ENCODE measurements around the gene CSNK1A1.

Gene CSNK1A1

DNA sequence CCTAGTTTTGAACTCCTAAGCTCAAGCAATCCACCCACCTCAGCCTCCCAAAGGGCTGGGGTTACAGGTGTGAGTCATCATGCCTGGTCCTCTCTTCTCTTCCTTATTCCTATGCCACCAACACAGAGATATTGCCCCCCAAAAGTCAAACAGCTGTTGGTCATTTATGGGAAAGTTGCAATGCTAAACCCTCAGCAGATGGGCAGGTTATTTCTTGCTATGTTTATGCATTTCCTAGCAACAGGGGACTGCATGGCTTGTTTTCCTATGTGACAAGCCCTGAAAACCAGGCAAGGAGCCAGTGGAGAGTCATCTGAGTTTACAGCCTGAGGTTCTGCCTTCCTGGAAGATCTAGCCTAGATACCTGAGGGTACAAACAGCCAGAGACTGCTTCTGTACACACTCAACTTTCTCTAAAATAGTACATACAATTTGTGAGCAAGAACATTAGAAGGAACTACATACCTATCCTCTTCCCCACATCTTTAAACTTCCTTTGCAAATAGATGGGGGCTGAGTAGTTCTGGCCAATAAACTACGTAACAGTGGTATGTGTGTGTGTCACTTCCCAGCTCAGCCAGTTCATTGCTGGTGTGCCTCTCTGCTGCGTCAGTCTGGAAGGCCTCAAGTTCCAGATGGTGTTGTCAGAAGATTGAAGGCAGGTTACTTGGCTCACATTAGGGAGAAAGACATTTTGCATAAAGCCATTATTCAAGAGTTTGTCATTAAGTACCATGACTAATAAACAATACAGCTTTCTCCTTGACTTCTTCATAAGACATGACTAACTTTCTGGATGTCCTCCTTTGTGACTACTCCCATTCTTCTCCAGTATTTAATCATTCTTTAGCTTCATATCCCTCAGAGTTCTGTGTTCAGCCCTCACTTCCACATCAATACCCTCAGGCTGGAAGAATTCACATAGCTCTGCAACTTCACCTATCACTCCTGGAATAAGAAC lies 65.3 kb downstream of the CSNK1A1 start:
- TF ChIP-seq CTCF (IDR thresholded peaks at IDR 0.05; ENCODE audit: insufficient read depth, low read length, poor library complexity, severe bottlenecking): no peak
- Histone ChIP-seq H3K27me3 (replicated peaks; ENCODE audit: control insufficient read depth, insufficient read depth, low read length) (no peaks in the 10 kb centered on the region; the same call in 1 of the 2 replicates), H3K36me3 (ENCODE audit: control insufficient read depth, insufficient read depth, low read length) (no peaks in the 10 kb centered on the region), H3K4me3 (replicated peaks; ENCODE audit: low read depth, low read length) (no peak overlapping the region)
- no peak for DNase-seq (ENCODE audit: extremely low read depth, insufficient read length)

DNA sequence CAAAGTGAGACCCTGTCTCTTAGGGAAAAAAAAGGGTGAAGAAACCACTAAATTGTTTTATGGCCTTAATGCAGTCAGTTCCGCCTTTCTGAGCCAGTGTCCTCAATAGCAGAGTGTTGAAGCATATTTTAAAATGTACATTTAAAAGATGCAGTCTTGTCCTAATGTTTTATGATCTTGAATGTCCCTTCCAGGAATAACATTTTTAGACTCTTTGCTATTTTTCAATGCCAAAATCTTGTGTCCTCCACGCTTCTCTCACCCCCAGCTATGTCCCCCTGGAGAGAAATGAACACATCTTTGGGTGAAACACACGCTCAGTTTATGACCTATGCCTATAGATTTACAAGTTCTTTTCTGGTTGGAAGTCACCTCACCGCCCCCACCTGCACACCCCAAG lies 69.8 kb downstream of the CSNK1A1 start:
- no peak for TF ChIP-seq CTCF (IDR thresholded peaks at IDR 0.05; ENCODE audit: insufficient read depth, low read length, poor library complexity, severe bottlenecking)
- no peaks in the 10 kb centered on the region for H3K36me3 ChIP-seq (ENCODE audit: control insufficient read depth, insufficient read depth, low read length)
- DNase-seq (ENCODE audit: extremely low read depth, insufficient read length): no peak
- no peaks in the 10 kb centered on the region; the same call in 1 of the 2 replicates for H3K27me3 ChIP-seq (replicated peaks; ENCODE audit: control insufficient read depth, insufficient read depth, low read length)
- no peak overlapping the region for H3K4me3 ChIP-seq (replicated peaks; ENCODE audit: low read depth, low read length)

- TF ChIP-seq CTCF (IDR thresholded peaks at IDR 0.05; ENCODE audit: insufficient read depth, low read length, poor library complexity, severe bottlenecking): no peak
- H3K4me3 ChIP-seq (replicated peaks; ENCODE audit: low read depth, low read length): no peak overlapping the region
These were observed 72.5 kb downstream of the CSNK1A1 start for GRCh38 chr5:149478761-149479160.

GRCh38 chr5:149475777-149476176 lies 75.5 kb downstream of the CSNK1A1 start:
- Histone ChIP-seq H3K27me3 (replicated peaks; ENCODE audit: control insufficient read depth, insufficient read depth, low read length) (no peaks in the 10 kb centered on the region; the same call in 1 of the 2 replicates), H3K36me3 (ENCODE audit: control insufficient read depth, insufficient read depth, low read length) (no peaks in the 10 kb centered on the region), H3K4me3 (replicated peaks; ENCODE audit: low read depth, low read length) (no peak overlapping the region)
- TF ChIP-seq CTCF (IDR thresholded peaks at IDR 0.05; ENCODE audit: insufficient read depth, low read length, poor library complexity, severe bottlenecking): no peak
- no peak for DNase-seq (ENCODE audit: extremely low read depth, insufficient read length)

More at GRCh38 chr5:149478761-149479160, 72.5 kb downstream of the CSNK1A1 start:
- no peak for DNase-seq (ENCODE audit: extremely low read depth, insufficient read length)
- Histone ChIP-seq H3K36me3 (ENCODE audit: control insufficient read depth, insufficient read depth, low read length) (no peaks in the 10 kb centered on the region), H3K27me3 (replicated peaks; ENCODE audit: control insufficient read depth, insufficient read depth, low read length) (no peaks in the 10 kb centered on the region; the same call in 1 of the 2 replicates)

- DNase-seq (ENCODE audit: extremely low read depth, insufficient read length): no peak
- no peak for TF ChIP-seq CTCF (IDR thresholded peaks at IDR 0.05; ENCODE audit: insufficient read depth, low read length, poor library complexity, severe bottlenecking)
- H3K4me3 ChIP-seq (replicated peaks; ENCODE audit: low read depth, low read length): no peak overlapping the region
- no peaks in the 10 kb centered on the region for H3K36me3 ChIP-seq (ENCODE audit: control insufficient read depth, insufficient read depth, low read length)
- no peaks in the 10 kb centered on the region; the same call in 1 of the 2 replicates for H3K27me3 ChIP-seq (replicated peaks; ENCODE audit: control insufficient read depth, insufficient read depth, low read length)
These were observed 77.0 kb downstream of the CSNK1A1 start for GRCh38 chr5:149474198-149474597.

Measured in GM06990 (cell line).